Measurements from ENCODE around the gene EFCAB10.
"Not testable (repeated sequence)": the region's sequence is repeated elsewhere in the genome, so short reads cannot be mapped to it uniquely, and the experiment has no call there.

DNA sequence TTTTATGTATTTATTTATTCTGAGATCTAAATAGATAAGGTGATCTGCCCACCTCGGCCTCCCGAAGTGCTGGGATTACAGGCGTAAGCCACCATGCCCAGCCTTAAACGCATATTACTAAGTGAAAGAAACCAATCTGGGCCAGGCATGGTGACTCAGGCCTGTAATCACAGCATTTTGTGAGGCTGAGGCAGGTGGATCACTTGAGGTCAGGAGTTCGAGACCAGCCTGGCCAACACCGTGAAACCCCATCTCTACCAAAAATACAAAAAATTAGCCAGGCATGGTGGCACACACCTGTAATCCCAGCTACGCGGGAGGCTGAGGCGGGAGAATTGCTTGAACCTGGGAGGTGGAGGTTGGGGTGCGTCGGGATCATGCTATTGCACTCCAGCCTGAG is 56.9 kb downstream of the EFCAB10 start:
- TF ChIP-seq, protein P1, sequence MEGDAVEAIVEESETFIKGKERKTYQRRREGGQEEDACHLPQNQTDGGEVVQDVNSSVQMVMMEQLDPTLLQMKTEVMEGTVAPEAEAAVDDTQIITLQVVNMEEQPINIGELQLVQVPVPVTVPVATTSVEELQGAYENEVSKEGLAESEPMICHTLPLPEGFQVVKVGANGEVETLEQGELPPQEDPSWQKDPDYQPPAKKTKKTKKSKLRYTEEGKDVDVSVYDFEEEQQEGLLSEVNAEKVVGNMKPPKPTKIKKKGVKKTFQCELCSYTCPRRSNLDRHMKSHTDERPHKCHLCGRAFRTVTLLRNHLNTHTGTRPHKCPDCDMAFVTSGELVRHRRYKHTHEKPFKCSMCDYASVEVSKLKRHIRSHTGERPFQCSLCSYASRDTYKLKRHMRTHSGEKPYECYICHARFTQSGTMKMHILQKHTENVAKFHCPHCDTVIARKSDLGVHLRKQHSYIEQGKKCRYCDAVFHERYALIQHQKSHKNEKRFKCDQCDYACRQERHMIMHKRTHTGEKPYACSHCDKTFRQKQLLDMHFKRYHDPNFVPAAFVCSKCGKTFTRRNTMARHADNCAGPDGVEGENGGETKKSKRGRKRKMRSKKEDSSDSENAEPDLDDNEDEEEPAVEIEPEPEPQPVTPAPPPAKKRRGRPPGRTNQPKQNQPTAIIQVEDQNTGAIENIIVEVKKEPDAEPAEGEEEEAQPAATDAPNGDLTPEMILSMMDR (IDR thresholded peaks at IDR 0.05): not testable (repeated sequence)
- not testable (repeated sequence) for TF ChIP-seq POLR2AphosphoS5 (IDR thresholded peaks at IDR 0.05)
